ENCODE data around the gene FUCA1.

- TF ChIP-seq CTCF (conservative IDR thresholded peaks at IDR 0.05; ENCODE audit: low read depth, low read length) (no peak), EZH2 (IDR thresholded peaks at IDR 0.05; ENCODE audit: low read length, unreplicated experiment) (no peak)
Observed at GRCh38 chr1:23823767-23824166, 44.3 kb downstream of the FUCA1 start.

Measured in PC-3 (cell line).